ENCODE data around the gene CCDC146. TPM values are rescaled to one million over a fixed set of nuclear protein-coding genes. Genes with fewer than 3 reads are reported as not detected.

The CCDC146 gene
- total and polyA plus RNA-seq, 2 of the 8 experiments (the other 6 are each of a cell fraction or from before 2014, with no cell fraction given): 0.88 to 2.4 TPM

- Histone ChIP-seq H3K27ac (ENCODE audit: low read depth, low read length) (no peak overlapping the region), H2BK20ac (ENCODE audit: low read length) (no peak overlapping the region), H3K36me3 (ENCODE audit: control insufficient read depth in 2 of 4, insufficient read depth in 4 of 4, low read length in 3 of 4) (no peaks in the 10 kb centered on the region), H3K4me1 (replicated peaks in 1 of 4; ENCODE audit: control insufficient read depth in 3 of 4, insufficient read depth in 4 of 4, low read length in 3 of 4) (no peaks in the 10 kb centered on the region), H3K4me2 (ENCODE audit: insufficient read depth in 1 of 2, low read depth in 2 of 2, low read length in 2 of 2) (no peak overlapping the region), H3K79me2 (ENCODE audit: control insufficient read depth in 1 of 2, insufficient read depth in 2 of 2, low read length in 2 of 2) (no peaks in the 10 kb centered on the region), H3K4ac (replicated peaks; ENCODE audit: insufficient read length, low read depth, low read length) (no peak overlapping the region), H4K20me1 (replicated peaks in 1 of 2; ENCODE audit: control insufficient read depth in 1 of 2, insufficient read depth in 2 of 2, low read length in 2 of 2) (no peaks in the 10 kb centered on the region), H4K91ac (replicated peaks; ENCODE audit: insufficient read length, low read length) (no peak overlapping the region), H3K4me3 (ENCODE audit: extremely low read depth in 1 of 4, insufficient read depth in 2 of 4, low read depth in 3 of 4, low read length in 4 of 4) (no peak overlapping the region), H3K27me3 (replicated peaks in 1 of 4; ENCODE audit: control insufficient read depth in 3 of 4, extremely low read depth in 1 of 4, insufficient read depth in 3 of 4, low read length in 3 of 4) (no peaks in the 10 kb centered on the region), H3K56ac (replicated peaks; ENCODE audit: insufficient read length, low read depth, low read length) (no peak overlapping the region), H3K79me1 (ENCODE audit: low read depth, low read length) (no peaks in the 10 kb centered on the region), H2BK15ac (ENCODE audit: low read length) (no peak overlapping the region), H3K23ac (ENCODE audit: insufficient read length) (no peak overlapping the region), H4K5ac (ENCODE audit: insufficient read length, low read depth, low read length) (no peak overlapping the region), H2BK120ac (replicated peaks; ENCODE audit: low read depth, low read length) (no peak overlapping the region), H2AFZ (ENCODE audit: low read length) (no peak overlapping the region), H3K9me3 (ENCODE audit: insufficient read depth in 2 of 2, low read depth in 1 of 2, low read length in 1 of 2) (peaks cover 0 to 2% of the 10 kb centered on the region in 2 experiments; a peak in 1 of 4 replicates), H4K8ac (ENCODE audit: extremely low read depth, insufficient read depth, low read length) (no peak overlapping the region), H2AK5ac (ENCODE audit: low read depth, low read length) (no peak overlapping the region), H3K23me2 (ENCODE audit: low read depth, low read length) (no peaks in the 10 kb centered on the region), H3K18ac (ENCODE audit: extremely low read depth, low read length) (no peak overlapping the region), H2BK12ac (ENCODE audit: low read depth, low read length) (no peak overlapping the region), H3K9ac (replicated peaks in 1 of 4; ENCODE audit: extremely low read depth in 1 of 4, low read depth in 3 of 4, low read length in 3 of 4) (no peak overlapping the region), H3K14ac (ENCODE audit: insufficient read length) (no peak overlapping the region), H2BK5ac (ENCODE audit: low read depth, low read length) (no peak overlapping the region)
- no peak for DNase-seq (ENCODE audit: low read depth in 1 of 2, low spot score in 2 of 2)
- TF ChIP-seq EP300 (IDR thresholded peaks at IDR 0.05; ENCODE audit: borderline replicate concordance in 1 of 2, low read depth in 2 of 2, low read length in 2 of 2) (no peak), CTBP2 (IDR thresholded peaks at IDR 0.05; ENCODE audit: borderline replicate concordance, insufficient read depth, insufficient read length, low read length) (no peak), JUN (IDR thresholded peaks at IDR 0.05; ENCODE audit: low read depth, low read length) (no peak)
- no peak for FAIRE-seq
- 86% methylated on average over 4 of the region's 4 CpGs; no CpG with 5 or more reads in 1 of the 2 experiments for WGBS, 2 experiments (ENCODE audit: extremely low coverage in 1 of 2, insufficient coverage in 1 of 2, insufficient read length in 1 of 2, insufficient replicate concordance in 2 of 2, low coverage in 1 of 2, low lambda C conversion rate in 2 of 2, missing lambda C conversion rate in 1 of 2)
- POLR2A ChIA-PET (ENCODE audit: partially characterized antibody): no interaction called here
- CTCF ChIA-PET (ENCODE audit: partially characterized antibody): interaction anchor here (1.5 kb wide), 1 partner anchor 24 kb away, joined by 3 read pairs; no protein-coding TSS in a partner anchor
Observed at GRCh38 chr7:77222819-77223218, 100.4 kb downstream of the CCDC146 start.

Data from H1 (cell line).